Immature natural killer cell (primary cell): Measurements from ENCODE around the gene TRAF5. TPM values are rescaled to one million over a fixed set of nuclear protein-coding genes. Genes with fewer than 3 reads are reported as not detected.
"Not testable (repeated sequence)": the region's sequence is repeated elsewhere in the genome, so short reads cannot be mapped to it uniquely, and the experiment has no call there.

Experiments used
- DNase-seq, 3 donors: peaks; one replicate each; pipeline ENCODE4 v3.0.0; 2022; ENCODE audit warnings: mixed read lengths in 1 of 3
- H3K27ac Mint-ChIP-seq, 6 donors: one replicate each; pipeline ENCODE4 v1.8.0; 2020; ENCODE audit warnings: mixed read lengths in 6 of 6, mild to moderate bottlenecking in 5 of 6, inconsistent platforms in 4 of 6, moderate library complexity in 3 of 6
- H3K27me3 Mint-ChIP-seq, 3 donors: one replicate each; pipeline ENCODE4 v1.8.0; 2020 to 2021; ENCODE audit warnings: low read depth in 3 of 3, mild to moderate bottlenecking in 3 of 3, mixed read lengths in 3 of 3, moderate library complexity in 3 of 3, inconsistent platforms in 1 of 3
- H3K36me3 Mint-ChIP-seq, 3 donors: one replicate each; pipeline ENCODE4 v1.8.0; 2020; ENCODE audit warnings: mixed read lengths in 3 of 3, inconsistent platforms in 2 of 3, mild to moderate bottlenecking in 2 of 3
- H3K4me1 Mint-ChIP-seq, 2 donors: one replicate each; pipeline ENCODE4 v1.8.0; 2020; ENCODE audit warnings: inconsistent platforms in 2 of 2, mild to moderate bottlenecking in 2 of 2, mixed read lengths in 2 of 2, moderate library complexity in 1 of 2
- H3K4me3 Mint-ChIP-seq, 5 donors: one replicate each; pipeline ENCODE4 v1.8.0; 2020; ENCODE audit warnings: mild to moderate bottlenecking in 5 of 5, mixed read lengths in 5 of 5, inconsistent platforms in 3 of 5, moderate library complexity in 3 of 5
- H3K9me3 Mint-ChIP-seq, 6 donors: one replicate each; pipeline ENCODE4 v1.8.0; 2020; ENCODE audit warnings: mild to moderate bottlenecking in 6 of 6, mixed read lengths in 6 of 6, inconsistent platforms in 4 of 6, moderate library complexity in 3 of 6
- polyA plus RNA-seq, 3 donors: library from polyadenylated mRNA; unstranded; fragments of 300-500 nt; fragmentation: Illumina TruSeq; gene quantifications; one replicate each; pipeline ENCODE4 v1.2.3, GENCODE V29; 2021

The TRAF5 gene
- polyA plus RNA-seq, 3 donors from 2014 or later = 19.6 to 37.0 (median 21.8) TPM

- peaks cover 25 to 55% of the 10 kb centered on the region in 2 donors for H3K4me1 Mint-ChIP-seq
- H3K4me3 Mint-ChIP-seq = peak overlapping the region; percentile 90 to 97 (median 93)
- peaks cover 1 to 8% (median 1%) of the 10 kb centered on the region in 3 donors for H3K36me3 Mint-ChIP-seq
- no peaks in the 10 kb centered on the region for H3K9me3 Mint-ChIP-seq
- no peak for DNase-seq
- H3K27me3 Mint-ChIP-seq = peaks cover 8 to 14% (median 10%) of the 10 kb centered on the region in 3 donors
- H3K27ac Mint-ChIP-seq = peak overlapping the region; percentile 77 to 98 (median 94)
These were observed 55.0 kb downstream of the TRAF5 start for GRCh38 chr1:211381481-211382181.

- Mint-ChIP-seq H3K9me3 (no peaks in the 10 kb centered on the region), H3K4me3 (peak overlapping the region; percentile 90 to 97 (median 93)), H3K36me3 (peaks cover 0 to 5% (median 0%) of the 10 kb centered on the region in 3 donors), H3K27me3 (peaks cover 8 to 14% (median 10%) of the 10 kb centered on the region in 3 donors), H3K27ac (peak overlapping the region; percentile 91 to 98 (median 95)), H3K4me1 (peaks cover 25 to 54% of the 10 kb centered on the region in 2 donors)
- DNase-seq = no peak
These were observed 55.6 kb downstream of the TRAF5 start for GRCh38 chr1:211382182-211382713.

- Mint-ChIP-seq H3K27me3 (peaks cover 8 to 14% (median 10%) of the 10 kb centered on the region in 3 donors), H3K9me3 (no peaks in the 10 kb centered on the region), H3K4me1 (peaks cover 25 to 48% of the 10 kb centered on the region in 2 donors), H3K36me3 (no peaks in the 10 kb centered on the region), H3K27ac (peak overlapping the region; percentile 91 to 98 (median 95)), H3K4me3 (peak overlapping the region; percentile 90 to 97 (median 93))
- peak; percentile 84 to 86 (median 85) for DNase-seq
These were observed 56.3 kb downstream of the TRAF5 start for GRCh38 chr1:211382714-211383480.

- H3K36me3 Mint-ChIP-seq = no peaks in the 10 kb centered on the region
- peaks cover 8 to 14% (median 10%) of the 10 kb centered on the region in 3 donors for H3K27me3 Mint-ChIP-seq
- peaks cover 25 to 39% of the 10 kb centered on the region in 2 donors for H3K4me1 Mint-ChIP-seq
- DNase-seq = no peak
- H3K9me3 Mint-ChIP-seq = no peaks in the 10 kb centered on the region
- H3K4me3 Mint-ChIP-seq = no peak overlapping the region
- H3K27ac Mint-ChIP-seq = no peak overlapping the region
These were observed 57.9 kb downstream of the TRAF5 start for GRCh38 chr1:211384524-211384923.

GRCh38 chr1:211386921-211387320 lies 60.3 kb downstream of the TRAF5 start:
- no peak for DNase-seq
- peaks cover 19 to 22% of the 10 kb centered on the region in 2 donors for H3K4me1 Mint-ChIP-seq
- H3K27me3 Mint-ChIP-seq = peaks cover 8 to 10% (median 10%) of the 10 kb centered on the region in 3 donors
- H3K36me3 Mint-ChIP-seq = peaks cover 0 to 2% (median 0%) of the 10 kb centered on the region in 3 donors
- no peaks in the 10 kb centered on the region for H3K9me3 Mint-ChIP-seq
- H3K27ac Mint-ChIP-seq = no peak overlapping the region
- H3K4me3 Mint-ChIP-seq = no peak overlapping the region

- H3K27me3 Mint-ChIP-seq, DNase-seq, H3K4me1 Mint-ChIP-seq, H3K27ac Mint-ChIP-seq, H3K4me3 Mint-ChIP-seq, H3K9me3 Mint-ChIP-seq: not testable (repeated sequence)
- H3K36me3 Mint-ChIP-seq = peaks cover 0 to 20% (median 4%) of the 10 kb centered on the region in 3 donors
These were observed 64.2 kb downstream of the TRAF5 start for GRCh38 chr1:211390829-211391228.

GRCh38 chr1:211393203-211393602 lies 66.6 kb downstream of the TRAF5 start:
- no peaks in the 10 kb centered on the region for H3K9me3 Mint-ChIP-seq
- H3K4me3 Mint-ChIP-seq = no peak overlapping the region
- no peak overlapping the region for H3K27ac Mint-ChIP-seq
- DNase-seq = no peak
- H3K27me3 Mint-ChIP-seq = peaks cover 0 to 2% (median 0%) of the 10 kb centered on the region in 3 donors
- peaks cover 5 to 25% (median 8%) of the 10 kb centered on the region in 3 donors for H3K36me3 Mint-ChIP-seq
- no peaks in the 10 kb centered on the region for H3K4me1 Mint-ChIP-seq

GRCh38 chr1:211398266-211398930 lies 71.8 kb downstream of the TRAF5 start:
- not testable (repeated sequence) for H3K27ac Mint-ChIP-seq, H3K27me3 Mint-ChIP-seq

GRCh38 chr1:211399851-211400393 lies 73.3 kb downstream of the TRAF5 start:
- H3K27ac Mint-ChIP-seq, H3K27me3 Mint-ChIP-seq, H3K4me3 Mint-ChIP-seq, DNase-seq, H3K4me1 Mint-ChIP-seq, H3K9me3 Mint-ChIP-seq: not testable (repeated sequence)
- peaks cover 13 to 34% (median 31%) of the 10 kb centered on the region in 3 donors for H3K36me3 Mint-ChIP-seq

More at GRCh38 chr1:211398266-211398930, 71.8 kb downstream of the TRAF5 start:
- not testable (repeated sequence) for H3K4me3 Mint-ChIP-seq, H3K4me1 Mint-ChIP-seq, DNase-seq, H3K9me3 Mint-ChIP-seq
- H3K36me3 Mint-ChIP-seq = peaks cover 12 to 30% (median 30%) of the 10 kb centered on the region in 3 donors

GRCh38 chr1:211401751-211402150 lies 75.1 kb downstream of the TRAF5 start:
- peaks cover 16 to 47% (median 41%) of the 10 kb centered on the region in 3 donors for H3K36me3 Mint-ChIP-seq
- H3K27me3 Mint-ChIP-seq, H3K27ac Mint-ChIP-seq, H3K4me3 Mint-ChIP-seq, H3K9me3 Mint-ChIP-seq, H3K4me1 Mint-ChIP-seq, DNase-seq: not testable (repeated sequence)

- H3K36me3 Mint-ChIP-seq = peaks cover 18 to 42% (median 29%) of the 10 kb centered on the region in 3 donors
- H3K4me1 Mint-ChIP-seq, H3K27me3 Mint-ChIP-seq, DNase-seq, H3K9me3 Mint-ChIP-seq, H3K27ac Mint-ChIP-seq, H3K4me3 Mint-ChIP-seq: not testable (repeated sequence)
These were observed 79.5 kb downstream of the TRAF5 start for GRCh38 chr1:211406086-211406485.

GRCh38 chr1:211407749-211408148 lies 81.1 kb downstream of the TRAF5 start:
- H3K27me3 Mint-ChIP-seq, H3K9me3 Mint-ChIP-seq, H3K4me1 Mint-ChIP-seq, DNase-seq, H3K4me3 Mint-ChIP-seq, H3K27ac Mint-ChIP-seq: not testable (repeated sequence)
- peaks cover 21 to 44% (median 36%) of the 10 kb centered on the region in 3 donors for H3K36me3 Mint-ChIP-seq

GRCh38 chr1:211411639-211412038 lies 85.0 kb downstream of the TRAF5 start:
- H3K27ac Mint-ChIP-seq = no peak overlapping the region
- DNase-seq = no peak
- H3K36me3 Mint-ChIP-seq = peaks cover 14 to 26% (median 20%) of the 10 kb centered on the region in 3 donors
- peaks cover 5 to 7% of the 10 kb centered on the region in 2 donors for H3K4me1 Mint-ChIP-seq
- no peak overlapping the region for H3K4me3 Mint-ChIP-seq
- peaks cover 2 to 3% (median 2%) of the 10 kb centered on the region in 3 donors for H3K27me3 Mint-ChIP-seq
- H3K9me3 Mint-ChIP-seq = peaks cover 0 to 7% (median under 1%) of the 10 kb centered on the region in 6 donors
